ENCODE results near the gene AVPR2.

The AVPR2 gene

GRCh38 chrX:153907456-153907855 is 3.0 kb downstream of the AVPR2 start:
- no peak for TF ChIP-seq CTCF (IDR thresholded peaks at IDR 0.05; ENCODE audit: insufficient read depth, low read depth, low read length, missing control alignments)
- DNase-seq (ENCODE audit: low read depth): no peak
- no peak overlapping the region for H3K4me3 ChIP-seq (ENCODE audit: low read depth, low read length)

DNA sequence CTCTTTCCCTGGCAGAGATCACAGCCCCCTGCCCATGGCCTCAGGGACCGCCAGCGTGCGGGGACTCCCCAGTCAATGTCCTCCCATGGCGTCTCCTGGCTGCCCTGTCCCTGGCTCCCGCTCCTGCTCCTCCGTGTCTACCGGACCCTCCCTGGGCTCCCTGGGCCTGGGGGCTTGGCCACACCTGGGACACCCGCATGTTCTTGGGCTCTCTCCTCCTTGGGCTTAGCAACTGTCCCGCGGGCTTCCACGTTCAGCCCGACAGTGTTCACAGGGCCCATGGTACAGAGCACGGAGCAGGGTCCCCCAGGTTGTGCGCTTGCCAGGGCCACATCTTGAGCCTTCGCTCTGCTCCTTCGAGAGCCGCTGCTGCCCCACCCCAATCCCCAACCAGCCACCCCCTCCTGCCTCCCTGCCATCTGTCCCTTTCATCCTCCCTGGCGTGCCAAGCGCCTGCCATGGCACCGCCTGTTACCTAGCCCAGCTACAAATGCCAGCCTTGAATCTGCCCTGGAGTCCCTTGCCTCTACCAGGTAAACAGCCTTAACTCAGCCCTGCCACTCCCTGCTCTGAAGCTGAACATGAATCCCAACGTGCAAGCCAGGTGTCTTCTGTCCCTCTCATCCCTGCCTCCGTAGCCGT is 3.9 kb downstream of the AVPR2 start:
- no peak for DNase-seq (ENCODE audit: low read depth)
- H3K4me3 ChIP-seq (ENCODE audit: low read depth, low read length): no peak overlapping the region
- no peak for TF ChIP-seq CTCF (IDR thresholded peaks at IDR 0.05; ENCODE audit: insufficient read depth, low read depth, low read length, missing control alignments)

DNA sequence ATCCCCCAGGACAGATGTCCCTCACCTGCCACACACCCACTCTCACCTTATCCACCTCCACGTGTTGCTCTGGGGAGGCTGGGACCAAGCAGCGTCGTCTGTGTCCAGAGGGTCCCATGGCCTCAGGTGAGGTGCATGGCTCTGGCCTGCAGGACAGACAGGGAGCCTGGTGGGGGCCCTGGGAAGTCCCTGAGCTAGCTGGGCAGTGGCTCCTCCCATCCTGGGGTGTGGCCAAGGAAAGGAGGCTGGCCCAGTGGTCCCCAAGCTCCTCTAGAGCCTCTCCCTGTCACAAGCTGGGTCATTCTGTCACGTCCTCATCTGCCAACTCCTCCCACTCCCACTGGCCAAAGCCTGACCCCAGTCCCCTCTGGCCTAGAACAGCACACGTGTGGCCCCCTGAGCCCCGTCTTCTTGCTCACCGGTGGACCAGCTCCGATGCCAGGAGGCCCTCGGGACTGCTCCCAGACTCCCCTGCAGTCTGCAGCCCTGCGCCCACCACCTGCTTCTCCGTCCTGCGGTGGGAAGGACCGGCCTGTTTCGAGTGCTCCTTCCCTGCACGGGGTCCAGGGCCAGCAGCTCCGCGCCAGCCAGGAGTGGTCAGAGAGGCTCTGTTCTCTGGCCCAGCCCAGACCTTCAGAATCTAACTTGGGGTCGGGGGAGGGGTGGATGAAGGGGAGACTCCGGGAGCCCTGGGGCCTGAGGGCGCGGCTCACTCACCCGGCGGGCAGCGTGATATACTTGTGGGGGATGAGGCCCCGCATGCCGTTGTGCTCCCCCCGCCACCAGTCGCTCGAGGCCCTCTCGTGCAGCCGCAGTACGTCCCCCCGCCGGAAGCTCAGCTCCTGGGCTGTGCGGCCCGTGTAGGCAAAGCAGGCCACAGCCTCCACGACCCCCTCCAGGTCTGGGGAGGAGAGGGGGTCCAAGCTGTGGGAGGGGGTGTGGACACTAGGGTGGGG is 4.8 kb downstream of the AVPR2 start:
- TF ChIP-seq CTCF (IDR thresholded peaks at IDR 0.05; ENCODE audit: insufficient read depth, low read depth, low read length, missing control alignments): no peak
- DNase-seq (ENCODE audit: low read depth): peak; percentile 46

GRCh38 chrX:153909980-153910360 is 5.5 kb downstream of the AVPR2 start:
- DNase-seq (ENCODE audit: low read depth): no peak
- TF ChIP-seq CTCF (IDR thresholded peaks at IDR 0.05; ENCODE audit: insufficient read depth, low read depth, low read length, missing control alignments): no peak
- H3K4me3 ChIP-seq (ENCODE audit: low read depth, low read length): no peak overlapping the region

More for the DNA sequence above, 4.8 kb downstream of the AVPR2 start:
- H3K4me3 ChIP-seq (ENCODE audit: low read depth, low read length): no peak overlapping the region

- no peak overlapping the region for H3K4me3 ChIP-seq (ENCODE audit: low read depth, low read length)
- no peak for TF ChIP-seq CTCF (IDR thresholded peaks at IDR 0.05; ENCODE audit: insufficient read depth, low read depth, low read length, missing control alignments)
- no peak for DNase-seq (ENCODE audit: low read depth)
These were observed 6.0 kb downstream of the AVPR2 start for GRCh38 chrX:153910446-153910845.

DNA sequence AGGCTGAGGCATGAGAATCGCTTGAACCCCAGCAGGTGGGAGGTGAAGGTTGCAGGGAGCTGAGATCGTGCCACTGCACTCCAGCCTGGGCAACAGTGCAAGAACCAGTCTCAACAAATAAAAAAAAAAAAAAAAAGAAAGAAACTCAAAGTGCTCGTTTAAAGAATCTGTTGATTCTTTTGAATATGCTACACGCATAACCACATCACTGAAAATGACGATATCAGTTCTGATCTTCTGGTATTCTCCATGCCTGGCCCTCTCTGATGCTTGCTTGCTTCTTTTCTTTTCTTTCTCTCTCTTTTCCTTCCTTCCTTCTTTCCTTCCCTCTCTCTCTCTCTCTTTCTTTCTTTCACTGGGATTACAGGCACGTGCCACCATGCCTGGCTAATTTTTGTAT is 7.3 kb downstream of the AVPR2 start:
- DNase-seq (ENCODE audit: low read depth): no peak
- no peak overlapping the region for H3K4me3 ChIP-seq (ENCODE audit: low read depth, low read length)
- TF ChIP-seq CTCF (IDR thresholded peaks at IDR 0.05; ENCODE audit: insufficient read depth, low read depth, low read length, missing control alignments): no peak
